GM21786 (cell line): ENCODE data around the gene DCLK2.

ENCODE experiments used
- ATAC-seq: cut with Tn5 transposase; IDR thresholded peaks from one replicate; pipeline ENCODE4 v1.9.1; 2021; ENCODE audit not compliant: unreplicated experiment

DCLK2 gene

DNA sequence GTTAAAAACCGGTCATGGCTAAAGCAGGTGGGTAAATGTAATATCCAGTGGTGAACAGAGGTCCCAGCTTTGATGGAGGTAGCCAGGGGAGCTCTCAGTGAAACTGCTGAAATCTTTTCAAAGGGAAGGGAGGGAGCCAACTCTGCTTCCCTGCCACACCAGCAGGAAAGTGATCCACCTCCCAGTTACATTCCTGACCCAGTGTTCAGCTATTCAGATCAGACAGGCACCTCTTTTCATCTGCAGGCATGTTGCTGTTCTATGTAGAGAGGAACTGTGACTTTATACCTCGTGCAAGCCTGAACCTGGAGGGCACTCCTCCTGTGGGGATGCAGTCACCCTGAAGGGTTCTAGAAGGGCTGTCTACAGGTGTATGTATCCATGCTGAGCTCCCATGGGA is 37.6 kb downstream of the DCLK2 start:
- ATAC-seq = no peak

GRCh38 chr4:150116506-150116905 is 38.3 kb downstream of the DCLK2 start:
- ATAC-seq = no peak

GRCh38 chr4:150117094-150117493 is 38.8 kb downstream of the DCLK2 start:
- no peak for ATAC-seq

- ATAC-seq = no peak
Measured at GRCh38 chr4:150117629-150118028, 39.4 kb downstream of the DCLK2 start.

DNA sequence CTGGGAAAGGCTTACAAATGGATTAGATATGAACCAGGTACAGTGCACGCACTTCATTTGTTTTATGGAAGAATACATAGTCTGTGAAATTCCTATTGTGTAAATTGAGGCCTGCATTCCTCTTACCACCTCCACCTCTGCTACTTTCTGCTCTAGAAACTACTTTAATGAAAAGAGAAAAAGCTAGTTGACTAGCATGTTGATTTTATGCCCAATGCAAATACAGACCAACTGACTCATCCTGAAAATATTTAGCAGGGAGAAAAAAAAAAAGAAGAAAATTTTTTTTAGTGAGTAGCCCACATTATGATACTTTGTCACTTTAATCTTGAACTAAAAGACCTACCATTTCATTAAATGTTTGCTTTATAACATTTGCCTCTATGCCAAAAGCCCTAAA is 41.2 kb downstream of the DCLK2 start:
- ATAC-seq = no peak

DNA sequence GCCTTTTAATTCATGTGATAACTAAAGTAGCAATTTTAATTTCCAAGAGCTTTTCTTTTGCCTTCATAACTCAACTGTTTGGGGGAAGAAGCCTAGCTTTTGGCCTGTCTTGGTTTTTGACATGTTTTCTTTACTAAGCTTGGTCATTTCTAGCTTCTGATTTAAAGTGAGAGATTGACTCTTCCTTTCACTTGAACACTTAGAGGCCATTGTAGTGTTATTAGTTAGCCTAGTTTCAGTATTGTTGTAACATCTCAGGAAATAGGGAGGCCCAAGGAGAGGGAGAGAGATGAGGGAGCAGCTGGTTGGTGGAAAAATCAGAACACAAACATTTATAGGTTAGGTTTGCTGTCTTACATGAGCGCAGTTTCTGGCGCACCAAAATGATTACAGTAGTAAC is 44.8 kb downstream of the DCLK2 start:
- ATAC-seq = no peak

GRCh38 chr4:150123796-150124677 is 45.8 kb downstream of the DCLK2 start:
- no peak for ATAC-seq

DNA sequence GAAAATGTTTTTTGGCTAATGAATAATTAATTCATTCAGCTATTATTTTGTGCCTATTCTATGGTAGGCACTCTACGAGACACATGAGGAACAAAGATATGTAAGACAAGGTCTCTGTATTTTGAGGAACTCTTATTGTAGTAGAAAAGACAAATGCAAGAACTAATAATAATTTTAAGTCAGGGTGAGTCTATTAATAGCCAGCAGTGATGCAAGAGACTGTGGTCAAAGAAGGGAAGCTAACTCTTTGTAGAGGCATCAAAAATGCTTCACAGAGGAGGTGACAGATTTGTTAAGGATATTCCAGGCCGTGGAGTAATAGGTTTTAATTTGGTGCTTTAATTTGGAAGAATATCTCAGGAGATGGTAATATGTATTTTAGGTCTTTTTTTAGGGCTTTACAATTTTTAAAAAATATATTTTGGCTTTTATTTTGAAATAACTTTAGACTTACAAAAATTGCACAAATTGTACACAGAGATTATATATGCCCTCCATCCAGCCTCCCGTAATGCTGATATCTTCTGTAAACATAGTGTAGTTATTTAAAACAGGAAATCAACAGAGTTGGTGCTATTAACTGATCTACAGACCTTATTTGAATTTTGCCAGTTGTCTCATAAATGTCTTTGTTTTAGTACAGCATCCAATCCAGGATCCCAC is 48.1 kb downstream of the DCLK2 start:
- peak; percentile 44 for ATAC-seq

DNA sequence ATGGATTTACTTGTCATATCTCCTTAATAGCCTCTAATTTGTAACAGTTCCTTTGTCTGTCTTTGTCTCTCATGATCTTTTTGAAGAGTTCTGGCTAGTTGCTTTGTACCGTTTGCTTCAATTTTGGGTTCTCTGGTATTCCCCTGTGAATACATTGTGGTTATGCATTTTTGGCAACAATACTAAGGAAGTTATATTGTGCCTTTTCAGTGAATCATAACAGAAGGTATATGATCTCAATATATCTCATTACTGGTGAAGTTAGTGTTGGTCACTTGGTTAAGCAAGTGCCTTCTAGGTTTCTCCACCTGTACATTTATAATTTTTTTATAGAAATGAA is 48.6 kb downstream of the DCLK2 start:
- peak; percentile 56 for ATAC-seq

DNA sequence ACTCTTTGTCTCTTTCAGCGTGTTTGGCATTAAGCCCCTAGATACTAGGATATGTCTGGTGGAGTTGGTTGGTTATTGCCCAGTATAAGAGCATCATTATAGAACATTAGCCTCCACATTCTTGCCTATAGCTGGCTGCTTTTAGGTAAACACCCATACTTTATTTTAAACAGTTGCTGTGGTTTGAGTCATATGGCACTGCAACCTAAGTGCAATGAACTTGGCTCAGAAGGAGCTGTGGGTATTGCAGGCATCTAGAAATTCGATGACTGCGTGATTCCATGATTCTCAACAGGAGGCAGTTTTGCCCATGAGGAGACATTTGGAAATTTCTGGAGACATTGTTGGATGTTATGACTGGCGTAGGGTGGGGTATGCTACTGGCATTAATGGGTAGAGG is 49.5 kb downstream of the DCLK2 start:
- no peak for ATAC-seq

- no peak for ATAC-seq
Measured at GRCh38 chr4:150130933-150131332, 52.7 kb downstream of the DCLK2 start.

- ATAC-seq = no peak
Measured at GRCh38 chr4:150131581-150132228, 53.5 kb downstream of the DCLK2 start.

- no peak for ATAC-seq
Measured at GRCh38 chr4:150133605-150134004, 55.4 kb downstream of the DCLK2 start.

DNA sequence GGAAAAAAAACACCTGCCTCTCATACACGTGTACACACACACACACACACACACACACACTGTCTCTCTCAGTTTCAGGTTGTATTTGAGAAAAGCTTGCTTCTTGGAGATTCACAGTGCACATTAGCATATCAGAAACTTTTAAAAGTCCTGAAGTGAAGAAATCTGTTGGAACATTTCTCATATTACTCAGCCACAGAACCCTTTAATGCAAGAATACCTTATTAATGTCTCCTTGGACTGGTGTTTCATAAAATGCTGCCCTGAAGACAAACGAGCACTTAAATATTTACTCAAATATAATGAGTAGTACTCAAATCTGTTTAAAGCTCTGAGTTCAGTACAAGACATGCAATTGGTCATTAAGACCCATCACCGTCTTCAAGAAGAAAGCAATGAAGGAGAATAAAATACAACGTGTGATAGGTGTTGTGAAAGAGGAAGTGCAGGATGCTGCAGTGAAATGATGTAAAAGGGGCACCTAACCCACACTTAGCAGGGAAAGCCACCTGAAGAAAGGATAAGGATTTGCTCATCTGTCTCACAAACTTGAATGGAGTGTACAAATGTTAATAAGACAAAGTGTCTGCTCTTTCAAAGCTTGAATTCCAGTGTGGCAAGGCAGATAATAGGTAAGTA is 57.0 kb downstream of the DCLK2 start:
- ATAC-seq = no peak

DNA sequence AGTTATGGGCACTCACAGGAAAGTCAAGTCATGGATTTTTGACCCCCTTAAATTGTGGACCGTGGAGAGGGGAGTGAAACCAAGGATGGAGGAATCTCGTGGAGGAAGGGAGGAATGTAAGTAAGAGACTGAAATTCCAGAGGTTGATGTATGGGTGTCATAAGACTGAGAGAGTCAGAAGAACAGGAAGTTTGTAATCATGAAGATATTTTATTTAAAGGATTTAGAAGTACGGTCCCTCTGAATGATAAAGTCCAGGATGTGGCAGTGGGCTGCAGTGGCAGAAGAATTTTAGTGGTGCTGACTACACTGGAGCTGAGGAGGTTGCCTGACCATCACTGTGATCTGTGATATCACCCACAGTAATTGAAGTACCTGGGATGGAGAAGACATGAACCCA is 57.8 kb downstream of the DCLK2 start:
- no peak for ATAC-seq

DNA sequence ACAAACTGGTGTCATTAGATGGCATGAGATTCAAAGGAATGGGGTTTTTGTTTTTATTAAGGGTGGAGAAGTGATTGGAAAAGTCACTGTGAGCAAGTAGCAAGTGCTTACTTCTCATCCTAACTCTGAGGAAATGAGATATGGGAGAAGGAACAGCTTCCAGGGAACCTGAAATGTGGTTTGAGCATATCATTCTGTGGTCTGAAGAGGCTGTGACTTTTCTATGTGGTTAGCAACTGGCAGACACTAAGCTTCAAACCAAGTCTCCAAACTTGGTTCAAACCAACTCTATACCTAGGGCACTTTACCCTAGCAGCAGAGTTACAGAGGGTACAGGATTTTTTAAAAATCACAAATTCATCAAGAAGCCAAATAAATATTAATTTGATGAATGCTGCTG is 58.2 kb downstream of the DCLK2 start:
- ATAC-seq = no peak

- no peak for ATAC-seq
Measured at GRCh38 chr4:150139297-150139865, 61.1 kb downstream of the DCLK2 start.

GRCh38 chr4:150140774-150141400 is 62.6 kb downstream of the DCLK2 start:
- ATAC-seq = no peak

DNA sequence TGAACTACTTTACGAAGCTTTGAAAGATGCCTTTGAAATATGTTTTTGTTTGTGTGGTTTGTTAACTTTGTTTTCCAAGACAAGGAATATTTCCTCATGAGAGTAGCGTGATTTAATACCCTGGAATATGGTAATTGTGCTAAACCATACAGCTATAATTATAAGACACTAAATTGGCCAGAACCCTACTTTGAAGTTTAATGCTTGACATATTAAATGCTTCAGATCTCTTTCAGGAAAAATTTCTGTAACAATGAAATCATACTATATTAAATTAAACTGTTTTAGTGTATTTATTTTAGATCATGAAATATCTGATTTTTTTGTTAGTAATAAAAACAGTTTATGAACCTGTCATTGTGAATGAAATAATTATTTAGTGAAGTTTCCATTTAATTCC is 63.5 kb downstream of the DCLK2 start:
- ATAC-seq = no peak

- no peak for ATAC-seq
Measured at GRCh38 chr4:150142831-150143230, 64.6 kb downstream of the DCLK2 start.
